LNCAP (cell line): ENCODE measurements around the gene HOXC4.

ENCODE experiments used
- TF ChIP-seq, protein P1 (sequence below): fragments of 450-650 bp; IDR thresholded peaks from 2 replicates; pipeline ENCODE4 v1.5.1; 2017; ENCODE audit warnings: mild to moderate bottlenecking

The HOXC4 gene

DNA sequence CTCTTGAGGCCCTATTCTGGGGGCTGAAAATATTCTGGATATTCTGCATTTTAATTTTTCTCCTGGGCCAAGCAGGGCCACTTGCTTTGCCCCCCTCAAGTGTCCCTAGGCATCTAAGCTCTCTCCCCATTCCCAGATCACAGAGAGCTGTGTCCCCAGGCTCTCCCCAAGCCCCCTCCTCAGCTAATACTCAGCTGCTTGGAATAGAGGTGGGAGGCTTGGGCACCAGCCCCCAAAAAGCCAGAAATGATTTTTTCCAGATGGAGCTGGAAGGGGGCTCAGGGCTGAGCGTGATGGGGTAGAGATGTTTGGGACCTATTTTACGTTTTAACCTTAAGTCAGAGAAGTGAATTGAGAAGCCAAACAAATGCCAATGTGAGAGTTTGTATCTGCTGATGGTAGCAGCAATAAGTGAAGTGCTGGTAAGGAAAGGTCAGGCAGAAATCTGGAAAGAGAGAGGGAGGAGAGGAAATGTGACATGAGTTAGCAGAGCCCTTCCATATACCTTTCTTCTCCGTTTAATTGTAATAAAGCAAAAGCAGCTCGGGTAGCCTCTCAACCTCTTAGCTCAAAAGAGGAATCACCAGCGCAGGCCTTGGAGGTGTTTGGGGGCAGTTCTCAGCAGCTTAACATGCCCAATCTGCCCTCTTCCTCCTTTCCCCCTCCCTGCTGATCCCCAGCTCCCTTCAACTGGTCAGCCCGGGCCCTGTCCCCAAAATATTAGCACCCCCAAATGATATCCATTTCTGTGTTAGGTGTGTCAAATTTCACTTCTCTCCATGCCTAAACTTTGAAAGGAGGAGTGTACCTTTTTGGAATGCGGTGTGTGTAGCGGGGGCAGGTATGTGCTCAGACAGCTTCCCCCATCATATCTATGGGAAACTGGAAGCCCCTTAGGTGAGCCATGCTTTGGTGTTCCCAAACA lies 30.4 kb upstream of the HOXC4 start:
- TF ChIP-seq, protein P1, sequence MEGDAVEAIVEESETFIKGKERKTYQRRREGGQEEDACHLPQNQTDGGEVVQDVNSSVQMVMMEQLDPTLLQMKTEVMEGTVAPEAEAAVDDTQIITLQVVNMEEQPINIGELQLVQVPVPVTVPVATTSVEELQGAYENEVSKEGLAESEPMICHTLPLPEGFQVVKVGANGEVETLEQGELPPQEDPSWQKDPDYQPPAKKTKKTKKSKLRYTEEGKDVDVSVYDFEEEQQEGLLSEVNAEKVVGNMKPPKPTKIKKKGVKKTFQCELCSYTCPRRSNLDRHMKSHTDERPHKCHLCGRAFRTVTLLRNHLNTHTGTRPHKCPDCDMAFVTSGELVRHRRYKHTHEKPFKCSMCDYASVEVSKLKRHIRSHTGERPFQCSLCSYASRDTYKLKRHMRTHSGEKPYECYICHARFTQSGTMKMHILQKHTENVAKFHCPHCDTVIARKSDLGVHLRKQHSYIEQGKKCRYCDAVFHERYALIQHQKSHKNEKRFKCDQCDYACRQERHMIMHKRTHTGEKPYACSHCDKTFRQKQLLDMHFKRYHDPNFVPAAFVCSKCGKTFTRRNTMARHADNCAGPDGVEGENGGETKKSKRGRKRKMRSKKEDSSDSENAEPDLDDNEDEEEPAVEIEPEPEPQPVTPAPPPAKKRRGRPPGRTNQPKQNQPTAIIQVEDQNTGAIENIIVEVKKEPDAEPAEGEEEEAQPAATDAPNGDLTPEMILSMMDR, result no peak

DNA sequence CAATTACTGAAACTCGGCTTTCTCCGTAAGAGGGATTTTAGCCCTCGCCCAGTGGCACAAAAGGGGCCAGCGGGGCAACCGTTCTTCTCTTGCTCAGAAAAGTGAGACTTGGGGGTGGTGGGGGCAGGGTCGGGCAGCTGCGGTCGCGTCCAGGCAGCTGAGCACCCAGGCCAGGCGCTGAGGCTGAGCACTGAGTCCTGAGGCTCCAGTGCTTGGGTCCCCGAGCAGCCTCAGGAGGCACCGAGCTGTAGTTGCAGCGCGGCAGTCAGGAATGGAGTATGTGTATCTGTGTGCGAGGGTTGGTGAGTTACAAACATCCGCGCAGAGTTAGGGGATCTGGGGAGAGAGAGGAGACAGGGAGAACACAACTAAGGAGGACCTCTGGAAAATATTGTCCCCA lies 29.5 kb upstream of the HOXC4 start:
- TF ChIP-seq, protein P1, result no peak

DNA sequence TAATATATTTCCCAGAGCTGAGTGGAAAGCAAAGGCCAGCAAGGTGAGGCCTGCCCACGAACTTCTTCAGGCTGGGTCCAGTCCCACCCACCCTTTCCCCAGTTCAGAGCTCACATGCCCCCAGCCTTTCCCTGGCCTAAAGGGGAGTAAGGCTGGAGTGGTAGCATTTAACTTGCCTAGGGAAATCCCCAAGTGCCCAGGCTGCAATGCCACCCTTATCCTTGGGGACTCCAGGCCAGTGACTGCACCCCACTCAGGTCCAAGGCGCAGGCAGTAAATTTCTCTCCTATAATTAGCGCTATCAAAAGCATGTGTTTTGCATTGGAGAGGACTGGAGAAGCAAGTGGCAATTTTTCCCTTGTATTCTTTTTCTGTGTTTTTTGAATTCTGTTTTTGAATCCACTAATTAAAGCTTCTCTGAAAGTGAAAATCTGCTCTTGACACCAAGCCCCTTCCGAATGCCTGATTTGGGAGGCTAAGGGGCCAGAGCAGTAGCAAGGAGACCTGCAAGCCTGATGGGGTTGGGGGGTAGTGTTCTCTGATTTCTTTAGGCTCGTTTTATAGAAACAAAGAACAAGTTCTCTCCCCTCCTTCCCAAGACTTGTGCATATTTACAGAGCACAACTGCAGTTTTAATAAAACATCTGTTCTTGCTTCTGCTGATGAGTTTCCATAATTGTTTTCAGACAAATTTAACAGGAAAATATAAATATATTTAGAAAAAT lies 28.9 kb upstream of the HOXC4 start:
- TF ChIP-seq, protein P1, result no peak

DNA sequence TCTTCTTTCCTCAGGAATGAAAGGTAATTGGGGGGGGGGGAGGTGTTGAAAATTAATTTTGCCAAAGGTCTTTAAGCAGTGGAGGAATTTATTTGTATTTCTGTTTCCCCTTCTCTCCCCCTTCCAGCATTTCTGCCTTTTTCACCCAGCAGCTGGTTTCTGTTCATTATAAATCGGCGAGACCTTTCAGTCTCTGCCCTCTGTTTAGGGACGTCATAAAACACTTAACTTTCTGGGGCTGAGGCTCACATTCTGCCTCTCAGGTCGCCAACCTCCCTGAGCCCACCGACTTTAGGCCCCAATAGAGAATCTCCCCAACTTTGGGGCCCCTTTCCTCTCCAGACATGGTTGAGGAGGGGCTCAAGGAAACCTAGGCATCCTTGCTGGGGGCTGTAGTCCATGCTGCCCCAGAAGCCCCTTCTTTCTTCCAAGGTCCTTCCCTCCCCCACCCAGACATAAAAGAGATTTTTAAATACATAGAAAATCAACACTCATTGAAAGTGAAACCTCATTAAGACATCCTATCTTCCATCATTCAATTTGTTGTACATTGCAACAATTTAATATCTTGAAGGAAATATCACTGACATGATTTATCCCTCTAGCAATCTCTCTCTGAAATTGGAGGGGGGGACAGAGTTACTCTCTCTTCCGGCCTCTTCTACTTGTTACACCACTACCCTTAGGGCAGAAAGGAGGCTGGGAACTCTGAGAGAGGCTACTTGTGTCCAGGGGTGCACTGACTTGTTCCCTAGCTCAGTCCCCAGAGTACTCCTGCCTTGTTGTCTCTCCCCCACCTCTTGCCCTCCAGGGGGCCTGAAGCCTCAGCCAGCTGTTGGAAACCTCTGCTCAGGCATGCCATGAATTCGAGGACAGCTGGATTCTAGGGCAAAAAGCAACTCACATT lies 27.9 kb upstream of the HOXC4 start:
- TF ChIP-seq, protein P1, result no peak

DNA sequence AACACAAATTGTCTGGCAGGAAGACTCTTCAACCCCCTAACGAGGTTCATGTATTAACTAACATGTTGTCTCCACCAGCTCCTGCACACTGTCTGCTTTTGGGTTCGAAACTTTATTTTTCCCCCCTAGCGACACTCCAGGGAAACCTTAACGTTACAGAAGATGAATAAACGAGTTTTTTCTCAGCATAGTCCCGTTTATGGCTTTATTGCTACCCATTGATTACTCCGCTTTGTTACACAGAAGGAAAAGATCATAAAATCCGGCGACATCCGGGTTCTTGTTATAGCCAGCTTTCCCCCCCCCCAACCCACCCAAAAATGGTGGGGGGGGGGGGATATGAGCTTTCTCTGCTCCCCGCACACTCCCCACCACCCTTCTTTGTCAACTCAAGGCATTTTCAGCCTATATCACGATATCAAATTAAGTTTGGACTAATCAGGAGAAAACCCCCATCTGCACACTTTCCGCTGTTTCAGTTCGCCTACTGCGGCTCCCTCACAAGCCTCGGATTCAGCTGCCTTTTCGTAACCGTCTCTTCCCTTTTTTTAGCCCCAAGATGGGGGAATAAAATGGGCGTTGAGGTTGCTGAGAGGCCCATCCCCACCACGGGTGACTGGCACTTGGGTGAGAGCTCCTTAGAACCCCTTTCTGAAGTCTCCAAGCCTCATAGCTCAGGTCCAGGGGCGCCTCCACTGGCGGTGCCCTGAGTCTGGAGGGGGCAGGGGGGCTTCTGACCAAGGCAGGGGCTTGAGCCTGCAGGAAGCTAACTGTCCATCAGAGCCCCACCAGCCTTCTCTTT lies 26.8 kb upstream of the HOXC4 start:
- TF ChIP-seq, protein P1, result no peak

DNA sequence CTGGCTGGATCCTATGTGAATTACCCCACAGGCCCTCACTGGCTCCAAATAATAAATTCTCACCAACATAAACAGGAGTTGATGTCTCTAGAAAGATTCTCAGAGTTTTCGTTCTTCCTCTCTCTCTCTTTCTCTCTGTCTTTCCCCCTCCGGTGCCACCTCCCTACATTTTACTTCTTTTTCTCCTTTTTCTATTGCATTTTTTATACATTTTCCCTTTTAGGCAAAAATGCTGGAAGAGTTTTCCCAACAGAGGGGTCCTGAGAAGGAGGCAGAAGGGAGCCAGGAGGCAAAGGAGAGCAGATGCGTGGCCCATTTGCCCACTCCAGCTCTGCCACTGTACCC lies 26.2 kb upstream of the HOXC4 start:
- TF ChIP-seq, protein P1, result no peak
